Gastroesophageal sphincter (tissue), 2 donors: Measurements from ENCODE around the gene RHOV.

Experiments used
- POLR2A ChIP-seq, 2 donors: fragments of 450-650 bp; IDR thresholded peaks; one replicate each; pipeline ENCODE4 v1.6.1; 2017; ENCODE audit warnings: antibody characterized with exemption in 2 of 2, mild to moderate bottlenecking in 2 of 2, moderate library complexity in 1 of 2
- POLR2AphosphoS5 ChIP-seq: sonication (generic); formaldehyde crosslinking; IDR thresholded peaks from one replicate; pipeline ENCODE4 v1.6.1; 2017; ENCODE audit warnings: antibody characterized with exemption

DNA sequence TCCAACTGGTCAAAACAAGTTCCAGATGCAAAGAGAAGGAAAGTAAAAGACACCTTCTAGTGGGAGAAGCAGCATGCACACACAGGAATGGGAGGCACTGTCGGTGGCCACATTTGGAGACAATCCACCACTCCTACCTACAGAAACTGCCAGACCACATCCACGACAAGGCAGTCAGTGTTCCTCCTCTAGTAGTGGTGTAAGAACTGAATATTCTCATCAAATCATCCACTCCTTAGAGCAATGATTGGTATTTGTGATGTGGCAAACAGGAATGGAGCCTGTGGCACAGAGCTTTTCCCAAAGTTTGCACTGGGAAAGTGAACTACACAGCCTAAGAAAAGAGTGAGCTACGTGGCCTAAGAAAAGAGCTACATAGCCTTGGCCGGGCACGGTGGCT is 35.3 kb downstream of the RHOV start:
- TF ChIP-seq POLR2A (IDR thresholded peaks at IDR 0.05) (no peak), POLR2AphosphoS5 (no peak)
